ENCODE measurements around the gene AGMAT.

AGMAT gene

GRCh38 chr1:15571266-15571665, 13.6 kb downstream of the AGMAT start:
- Histone ChIP-seq H4K91ac (ENCODE audit: low read length) (no peak overlapping the region), H2AFZ (ENCODE audit: low read depth, low read length) (no peak overlapping the region), H2BK15ac (ENCODE audit: low read depth, poor library complexity, severe bottlenecking) (no peak overlapping the region), H2BK5ac (ENCODE audit: low read depth, low read length, poor library complexity, severe bottlenecking) (no peak overlapping the region), H2BK12ac (ENCODE audit: low read length in 2 of 2) (no peak overlapping the region), H3K27ac (ENCODE audit: low read length, poor library complexity, severe bottlenecking) (no peak overlapping the region), H3K23ac (ENCODE audit: low read length in 2 of 2) (no peak overlapping the region), H3K9me3 (ENCODE audit: control insufficient read depth, low read length) (no peaks in the 10 kb centered on the region), H3K18ac (ENCODE audit: low read depth in 1 of 2, low read length in 2 of 2) (no peak overlapping the region), H3K79me1 (replicated peaks; ENCODE audit: low read length, poor library complexity, severe bottlenecking) (no peaks in the 10 kb centered on the region), H3K4me1 (ENCODE audit: control insufficient read depth, insufficient read depth, low read depth, low read length) (peaks cover 4% of the 10 kb centered on the region), H3K36me3 (ENCODE audit: control insufficient read depth in 1 of 2, insufficient read depth in 2 of 2, low read depth in 1 of 2, low read length in 2 of 2) (peaks cover 20 to 62% of the 10 kb centered on the region in 2 experiments), H2AK5ac (ENCODE audit: low read length, severe bottlenecking) (no peak overlapping the region), H3K14ac (ENCODE audit: low read length in 2 of 2) (no peak overlapping the region), H3K4me3 (ENCODE audit: insufficient read depth in 1 of 2, low read depth in 1 of 2, low read length in 2 of 2) (no peak overlapping the region), H4K8ac (ENCODE audit: low read length) (no peak overlapping the region), H3K27me3 (ENCODE audit: control insufficient read depth in 1 of 2, insufficient read depth in 1 of 2, low read length in 2 of 2) (no peaks in the 10 kb centered on the region), H3K4me2 (ENCODE audit: low read length, poor library complexity, severe bottlenecking) (no peak overlapping the region), H3K4ac (ENCODE audit: low read depth in 1 of 2, low read length in 2 of 2) (no peak overlapping the region), H3K9ac (ENCODE audit: low read length) (no peak overlapping the region), H2BK120ac (ENCODE audit: low read depth, low read length) (no peak overlapping the region)
- no peak for DNase-seq

DNA sequence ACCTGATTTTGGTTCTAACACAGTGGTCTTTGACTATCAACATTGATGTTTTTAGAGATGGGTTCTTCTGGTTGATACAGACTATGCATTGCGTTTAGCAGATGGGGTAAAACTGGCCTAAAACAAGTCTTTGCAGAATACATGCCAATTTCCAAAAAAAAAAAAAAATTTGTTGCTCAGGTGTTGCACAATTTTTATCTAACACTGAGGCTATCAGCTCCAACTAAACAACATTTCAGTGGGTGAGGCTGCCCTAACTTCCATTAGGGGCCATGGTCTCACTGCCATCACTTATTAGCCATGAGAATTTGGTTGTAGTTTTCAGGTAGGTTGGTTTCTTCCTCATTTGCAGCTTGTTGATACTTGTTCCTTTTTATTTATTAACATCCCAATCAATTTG, 14.0 kb downstream of the AGMAT start:
- H3K79me1 ChIP-seq (replicated peaks; ENCODE audit: low read length, poor library complexity, severe bottlenecking), result no peaks in the 10 kb centered on the region

GRCh38 chr1:15568387-15569073, 16.3 kb downstream of the AGMAT start:
- no peak overlapping the region for H2AK5ac ChIP-seq (ENCODE audit: low read length, severe bottlenecking)
- H3K14ac ChIP-seq (ENCODE audit: low read length in 2 of 2), result no peak overlapping the region
- H2AFZ ChIP-seq (ENCODE audit: low read depth, low read length), result no peak overlapping the region
- no peak overlapping the region for H3K9ac ChIP-seq (ENCODE audit: low read length)
- H3K79me1 ChIP-seq (replicated peaks; ENCODE audit: low read length, poor library complexity, severe bottlenecking), result peaks cover 1% of the 10 kb centered on the region
- H3K9me3 ChIP-seq (ENCODE audit: control insufficient read depth, low read length), result no peaks in the 10 kb centered on the region
- peaks cover 4% of the 10 kb centered on the region for H3K4me1 ChIP-seq (ENCODE audit: control insufficient read depth, insufficient read depth, low read depth, low read length)
- peaks cover 40 to 78% of the 10 kb centered on the region in 2 experiments for H3K36me3 ChIP-seq (ENCODE audit: control insufficient read depth in 1 of 2, insufficient read depth in 2 of 2, low read depth in 1 of 2, low read length in 2 of 2)
- H3K4me3 ChIP-seq (ENCODE audit: insufficient read depth in 1 of 2, low read depth in 1 of 2, low read length in 2 of 2), result no peak overlapping the region
- no peaks in the 10 kb centered on the region for H3K27me3 ChIP-seq (ENCODE audit: control insufficient read depth in 1 of 2, insufficient read depth in 1 of 2, low read length in 2 of 2)
- H3K23ac ChIP-seq (ENCODE audit: low read length in 2 of 2), result no peak overlapping the region
- no peak overlapping the region for H3K27ac ChIP-seq (ENCODE audit: low read length, poor library complexity, severe bottlenecking)
- H3K18ac ChIP-seq (ENCODE audit: low read depth in 1 of 2, low read length in 2 of 2), result no peak overlapping the region
- H4K8ac ChIP-seq (ENCODE audit: low read length), result no peak overlapping the region
- H2BK120ac ChIP-seq (ENCODE audit: low read depth, low read length), result no peak overlapping the region
- WGBS, result 96% methylated on average over 18 of the region's 18 CpGs
- no peak for DNase-seq
- no peak overlapping the region for H2BK15ac ChIP-seq (ENCODE audit: low read depth, poor library complexity, severe bottlenecking)
- no peak overlapping the region for H3K4me2 ChIP-seq (ENCODE audit: low read length, poor library complexity, severe bottlenecking)
- H3K4ac ChIP-seq (ENCODE audit: low read depth in 1 of 2, low read length in 2 of 2), result no peak overlapping the region
- no peak overlapping the region for H2BK5ac ChIP-seq (ENCODE audit: low read depth, low read length, poor library complexity, severe bottlenecking)
- no peak overlapping the region for H4K91ac ChIP-seq (ENCODE audit: low read length)
- no peak overlapping the region for H2BK12ac ChIP-seq (ENCODE audit: low read length in 2 of 2)

More for the DNA sequence above, 14.0 kb downstream of the AGMAT start:
- Histone ChIP-seq H3K4me2 (ENCODE audit: low read length, poor library complexity, severe bottlenecking) (no peak overlapping the region), H4K8ac (ENCODE audit: low read length) (no peak overlapping the region), H2BK5ac (ENCODE audit: low read depth, low read length, poor library complexity, severe bottlenecking) (no peak overlapping the region), H3K27me3 (ENCODE audit: control insufficient read depth in 1 of 2, insufficient read depth in 1 of 2, low read length in 2 of 2) (no peaks in the 10 kb centered on the region), H2AFZ (ENCODE audit: low read depth, low read length) (no peak overlapping the region), H3K36me3 (ENCODE audit: control insufficient read depth in 1 of 2, insufficient read depth in 2 of 2, low read depth in 1 of 2, low read length in 2 of 2) (peaks cover 24 to 66% of the 10 kb centered on the region in 2 experiments), H2BK120ac (ENCODE audit: low read depth, low read length) (no peak overlapping the region), H2AK5ac (ENCODE audit: low read length, severe bottlenecking) (no peak overlapping the region), H2BK15ac (ENCODE audit: low read depth, poor library complexity, severe bottlenecking) (no peak overlapping the region), H3K23ac (ENCODE audit: low read length in 2 of 2) (no peak overlapping the region), H3K9ac (ENCODE audit: low read length) (no peak overlapping the region), H3K4me3 (ENCODE audit: insufficient read depth in 1 of 2, low read depth in 1 of 2, low read length in 2 of 2) (no peak overlapping the region), H4K91ac (ENCODE audit: low read length) (no peak overlapping the region), H2BK12ac (ENCODE audit: low read length in 2 of 2) (no peak overlapping the region), H3K4me1 (ENCODE audit: control insufficient read depth, insufficient read depth, low read depth, low read length) (peaks cover 4% of the 10 kb centered on the region), H3K18ac (ENCODE audit: low read depth in 1 of 2, low read length in 2 of 2) (no peak overlapping the region), H3K27ac (ENCODE audit: low read length, poor library complexity, severe bottlenecking) (no peak overlapping the region), H3K14ac (ENCODE audit: low read length in 2 of 2) (no peak overlapping the region), H3K4ac (ENCODE audit: low read depth in 1 of 2, low read length in 2 of 2) (no peak overlapping the region), H3K9me3 (ENCODE audit: control insufficient read depth, low read length) (no peaks in the 10 kb centered on the region)
- no peak for DNase-seq
- WGBS, result no CpG with 5 or more reads among the region's 1 CpG

DNA sequence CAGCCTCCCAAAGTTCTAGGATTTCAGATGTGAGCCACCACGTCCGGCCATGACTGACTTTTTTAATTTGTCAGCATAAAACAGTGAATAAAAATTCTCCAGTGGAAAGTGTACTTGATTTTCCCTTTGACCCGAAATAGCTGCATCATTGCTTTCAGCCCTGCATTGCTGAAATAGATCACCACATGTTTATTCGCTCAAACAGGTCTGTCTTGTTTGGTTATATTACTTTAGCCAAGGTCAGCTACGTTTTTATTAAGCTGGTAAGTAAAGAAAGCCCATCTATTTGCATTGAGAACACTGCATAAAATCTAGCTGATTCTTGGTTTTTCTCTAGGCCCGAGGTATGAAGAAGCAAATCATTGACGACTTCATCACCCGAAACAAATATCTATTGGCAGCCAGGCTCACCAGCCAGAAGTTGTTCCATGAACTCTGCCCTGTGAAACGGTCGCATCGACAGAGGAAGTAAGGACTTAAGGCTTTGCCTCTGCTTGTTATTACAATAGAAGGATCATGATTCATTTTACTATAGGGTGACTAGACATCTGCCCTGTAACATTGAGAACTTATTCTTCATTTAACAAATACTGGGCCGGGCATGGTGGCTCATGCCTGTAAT, 25.6 kb downstream of the AGMAT start:
- Histone ChIP-seq H3K18ac (ENCODE audit: low read depth in 1 of 2, low read length in 2 of 2) (no peak overlapping the region), H2BK15ac (ENCODE audit: low read depth, poor library complexity, severe bottlenecking) (no peak overlapping the region), H3K36me3 (ENCODE audit: control insufficient read depth in 1 of 2, insufficient read depth in 2 of 2, low read depth in 1 of 2, low read length in 2 of 2) (peaks cover 27 to 51% of the 10 kb centered on the region in 2 experiments), H3K27me3 (ENCODE audit: control insufficient read depth in 1 of 2, insufficient read depth in 1 of 2, low read length in 2 of 2) (no peaks in the 10 kb centered on the region), H3K9ac (ENCODE audit: low read length) (no peak overlapping the region), H2AFZ (ENCODE audit: low read depth, low read length) (no peak overlapping the region), H3K23ac (ENCODE audit: low read length in 2 of 2) (no peak overlapping the region), H2AK5ac (ENCODE audit: low read length, severe bottlenecking) (no peak overlapping the region), H3K4me1 (ENCODE audit: control insufficient read depth, insufficient read depth, low read depth, low read length) (no peaks in the 10 kb centered on the region), H3K27ac (ENCODE audit: low read length, poor library complexity, severe bottlenecking) (no peak overlapping the region), H3K4me2 (ENCODE audit: low read length, poor library complexity, severe bottlenecking) (no peak overlapping the region), H3K14ac (ENCODE audit: low read length in 2 of 2) (no peak overlapping the region), H3K9me3 (ENCODE audit: control insufficient read depth, low read length) (no peaks in the 10 kb centered on the region), H4K8ac (ENCODE audit: low read length) (no peak overlapping the region), H4K91ac (ENCODE audit: low read length) (no peak overlapping the region), H2BK120ac (ENCODE audit: low read depth, low read length) (no peak overlapping the region), H3K4me3 (ENCODE audit: insufficient read depth in 1 of 2, low read depth in 1 of 2, low read length in 2 of 2) (no peak overlapping the region), H3K79me1 (replicated peaks; ENCODE audit: low read length, poor library complexity, severe bottlenecking) (peaks cover 3% of the 10 kb centered on the region), H3K4ac (ENCODE audit: low read depth in 1 of 2, low read length in 2 of 2) (no peak overlapping the region), H2BK12ac (ENCODE audit: low read length in 2 of 2) (no peak overlapping the region), H2BK5ac (ENCODE audit: low read depth, low read length, poor library complexity, severe bottlenecking) (no peak overlapping the region)
- 97% methylated on average over 9 of the region's 12 CpGs for WGBS
- no peak for DNase-seq

Data from mesenchymal stem cell (in vitro differentiated cells and primary cell).